LNCaP clone FGC (cell line): ENCODE results near the gene AMOTL1.

Experiments
- DNase-seq: peaks from one replicate; pipeline ENCODE4 v3.0.0-alpha.2; 2011; ENCODE audit warnings: low read depth
- H3K4me3 ChIP-seq: 2 replicates; pipeline ENCODE4 v1.5.1; 2011; ENCODE audit warnings: mild to moderate bottlenecking, low read depth, low read length, control low read depth
- TF ChIP-seq, protein P1 (sequence below): IDR thresholded peaks from 2 replicates; pipeline ENCODE4 v1.5.1; 2012; ENCODE audit warnings: mild to moderate bottlenecking; ENCODE audit not compliant: control insufficient read depth, insufficient read depth; ENCODE audit errors: extremely low read depth

AMOTL1 gene, protein sequence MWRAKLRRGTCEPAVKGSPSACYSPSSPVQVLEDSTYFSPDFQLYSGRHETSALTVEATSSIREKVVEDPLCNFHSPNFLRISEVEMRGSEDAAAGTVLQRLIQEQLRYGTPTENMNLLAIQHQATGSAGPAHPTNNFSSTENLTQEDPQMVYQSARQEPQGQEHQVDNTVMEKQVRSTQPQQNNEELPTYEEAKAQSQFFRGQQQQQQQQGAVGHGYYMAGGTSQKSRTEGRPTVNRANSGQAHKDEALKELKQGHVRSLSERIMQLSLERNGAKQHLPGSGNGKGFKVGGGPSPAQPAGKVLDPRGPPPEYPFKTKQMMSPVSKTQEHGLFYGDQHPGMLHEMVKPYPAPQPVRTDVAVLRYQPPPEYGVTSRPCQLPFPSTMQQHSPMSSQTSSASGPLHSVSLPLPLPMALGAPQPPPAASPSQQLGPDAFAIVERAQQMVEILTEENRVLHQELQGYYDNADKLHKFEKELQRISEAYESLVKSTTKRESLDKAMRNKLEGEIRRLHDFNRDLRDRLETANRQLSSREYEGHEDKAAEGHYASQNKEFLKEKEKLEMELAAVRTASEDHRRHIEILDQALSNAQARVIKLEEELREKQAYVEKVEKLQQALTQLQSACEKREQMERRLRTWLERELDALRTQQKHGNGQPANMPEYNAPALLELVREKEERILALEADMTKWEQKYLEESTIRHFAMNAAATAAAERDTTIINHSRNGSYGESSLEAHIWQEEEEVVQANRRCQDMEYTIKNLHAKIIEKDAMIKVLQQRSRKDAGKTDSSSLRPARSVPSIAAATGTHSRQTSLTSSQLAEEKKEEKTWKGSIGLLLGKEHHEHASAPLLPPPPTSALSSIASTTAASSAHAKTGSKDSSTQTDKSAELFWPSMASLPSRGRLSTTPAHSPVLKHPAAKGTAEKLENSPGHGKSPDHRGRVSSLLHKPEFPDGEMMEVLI

DNA sequence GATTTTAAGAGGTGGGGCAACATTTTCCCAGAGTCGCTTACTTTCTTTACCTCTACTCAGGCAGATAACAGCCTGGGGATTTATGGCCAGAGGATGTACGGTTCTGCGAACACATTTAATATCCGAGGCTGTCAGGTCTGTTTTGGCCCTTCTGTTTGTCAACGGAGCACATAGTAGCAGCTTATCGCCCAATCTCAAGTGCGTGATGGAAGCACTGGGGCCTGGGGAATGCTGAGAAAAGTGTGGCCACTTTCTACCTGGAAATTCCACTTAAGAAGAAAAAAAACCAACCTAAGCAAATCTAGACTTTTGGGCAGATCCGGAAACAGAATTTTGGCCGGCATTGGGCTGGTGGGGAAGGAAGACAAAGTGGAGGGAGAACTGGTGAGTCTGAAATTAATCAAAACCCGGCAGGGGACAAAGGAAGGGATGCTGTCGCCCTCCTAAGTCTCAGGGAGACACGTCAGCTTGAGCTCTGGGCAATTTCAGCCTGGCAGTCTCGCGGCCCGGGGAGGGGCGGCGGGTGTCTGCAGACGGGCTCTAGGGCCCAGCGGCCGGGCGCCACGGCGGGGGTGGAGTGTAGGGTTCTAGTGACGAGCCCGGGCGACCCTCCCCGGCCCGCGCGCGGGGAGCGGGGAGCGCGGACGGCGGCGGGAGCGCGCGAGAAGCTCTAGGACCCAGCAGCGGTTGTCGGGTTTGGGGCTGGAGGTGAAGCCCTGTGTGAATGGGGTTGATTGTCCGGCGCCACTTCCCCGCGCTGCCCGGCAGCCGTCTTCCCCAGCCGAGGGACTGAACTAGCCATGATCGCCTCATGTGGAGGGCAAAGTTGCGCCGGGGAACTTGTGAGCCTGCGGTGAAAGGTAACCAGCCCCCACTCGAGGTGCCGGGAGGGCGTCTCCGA is at the start of gene AMOTL1:
AMOTL1 (plus strand) TSS at position 656 of the 901 bp plus-strand sequence; CDS start at position 812, 156 bp downstream.
- no peak for DNase-seq
- H3K4me3 ChIP-seq, result no peak within 1 kb of the TSS
- TF ChIP-seq, protein P1, sequence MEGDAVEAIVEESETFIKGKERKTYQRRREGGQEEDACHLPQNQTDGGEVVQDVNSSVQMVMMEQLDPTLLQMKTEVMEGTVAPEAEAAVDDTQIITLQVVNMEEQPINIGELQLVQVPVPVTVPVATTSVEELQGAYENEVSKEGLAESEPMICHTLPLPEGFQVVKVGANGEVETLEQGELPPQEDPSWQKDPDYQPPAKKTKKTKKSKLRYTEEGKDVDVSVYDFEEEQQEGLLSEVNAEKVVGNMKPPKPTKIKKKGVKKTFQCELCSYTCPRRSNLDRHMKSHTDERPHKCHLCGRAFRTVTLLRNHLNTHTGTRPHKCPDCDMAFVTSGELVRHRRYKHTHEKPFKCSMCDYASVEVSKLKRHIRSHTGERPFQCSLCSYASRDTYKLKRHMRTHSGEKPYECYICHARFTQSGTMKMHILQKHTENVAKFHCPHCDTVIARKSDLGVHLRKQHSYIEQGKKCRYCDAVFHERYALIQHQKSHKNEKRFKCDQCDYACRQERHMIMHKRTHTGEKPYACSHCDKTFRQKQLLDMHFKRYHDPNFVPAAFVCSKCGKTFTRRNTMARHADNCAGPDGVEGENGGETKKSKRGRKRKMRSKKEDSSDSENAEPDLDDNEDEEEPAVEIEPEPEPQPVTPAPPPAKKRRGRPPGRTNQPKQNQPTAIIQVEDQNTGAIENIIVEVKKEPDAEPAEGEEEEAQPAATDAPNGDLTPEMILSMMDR, result no peak

DNA sequence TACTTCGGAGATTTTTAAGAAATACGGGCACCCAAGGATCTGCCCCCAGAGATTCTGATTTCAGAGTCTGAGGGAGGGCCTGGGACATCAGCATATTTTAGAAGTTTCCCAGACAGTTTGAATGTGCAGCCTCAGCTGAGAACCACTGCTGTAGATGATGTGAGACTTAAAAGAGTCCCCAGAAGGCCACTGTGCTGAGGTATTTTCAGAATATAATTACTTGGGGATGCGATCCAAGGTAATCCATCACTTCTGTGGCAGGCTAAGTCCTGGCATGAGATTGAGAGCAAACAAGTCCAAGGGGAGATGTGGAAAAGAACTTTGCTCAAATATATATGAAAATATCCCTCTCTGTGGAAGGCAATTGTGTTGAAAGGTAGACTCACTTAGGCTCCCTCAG is 48.3 kb upstream of the AMOTL1 start:
- no peak overlapping the region for H3K4me3 ChIP-seq
- DNase-seq, result no peak
- TF ChIP-seq, protein P1, result no peak

DNA sequence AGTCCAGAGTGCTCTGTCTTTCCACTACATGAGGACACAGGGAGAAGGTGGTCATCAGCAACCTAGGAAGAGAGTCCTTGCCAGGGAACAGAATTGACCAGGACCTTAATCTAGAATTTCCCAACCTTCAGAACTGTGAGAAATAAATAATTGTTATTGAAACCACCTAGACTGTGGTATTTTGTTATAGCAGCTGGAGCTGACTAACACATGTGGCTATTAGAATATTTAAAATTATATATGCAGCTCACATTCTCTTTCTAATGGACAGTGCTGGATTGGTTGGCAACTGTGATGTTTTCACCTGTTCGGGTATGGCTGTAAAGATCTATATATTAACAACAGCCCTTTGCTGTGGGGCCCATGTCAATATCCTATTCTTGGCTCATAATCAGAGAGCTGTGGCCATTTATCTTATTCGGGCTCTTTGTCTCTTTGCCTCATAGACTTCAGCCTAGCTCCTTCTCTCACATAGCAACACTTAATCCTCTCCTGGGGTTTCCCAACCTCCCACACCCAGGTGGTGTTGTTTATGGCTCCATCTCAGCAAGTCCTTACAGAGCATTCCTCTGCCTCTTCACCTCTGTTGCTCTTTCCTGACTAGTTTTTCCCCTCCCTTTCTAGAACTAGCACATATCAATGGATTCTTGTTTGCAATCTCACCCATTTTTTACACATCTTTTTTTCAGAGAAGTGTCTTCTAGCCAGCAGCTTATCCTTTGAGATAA is 46.4 kb upstream of the AMOTL1 start:
- no peak for DNase-seq
- TF ChIP-seq, protein P1, result no peak
- H3K4me3 ChIP-seq, result no peak overlapping the region

DNA sequence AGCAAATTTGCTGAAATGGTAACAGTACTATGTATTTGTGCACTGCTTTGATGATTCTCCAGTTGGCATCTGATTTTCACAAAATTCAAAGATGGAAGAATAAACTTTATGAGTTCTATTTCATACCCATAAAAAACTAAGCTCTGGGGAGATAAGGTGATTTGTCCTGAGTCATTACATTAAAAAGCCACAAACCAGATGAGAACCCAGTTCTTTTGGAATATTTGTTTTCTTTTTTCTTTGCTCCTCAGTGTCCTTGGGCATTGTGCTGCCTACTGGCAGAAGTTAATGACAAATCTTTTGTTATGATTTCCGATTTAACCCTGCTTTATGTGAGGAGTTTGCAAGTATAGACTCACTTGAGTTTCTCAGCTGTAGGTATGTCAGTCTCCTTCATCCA is 45.4 kb upstream of the AMOTL1 start:
- H3K4me3 ChIP-seq, result no peak overlapping the region
- no peak for DNase-seq
- TF ChIP-seq, protein P1, result no peak

DNA sequence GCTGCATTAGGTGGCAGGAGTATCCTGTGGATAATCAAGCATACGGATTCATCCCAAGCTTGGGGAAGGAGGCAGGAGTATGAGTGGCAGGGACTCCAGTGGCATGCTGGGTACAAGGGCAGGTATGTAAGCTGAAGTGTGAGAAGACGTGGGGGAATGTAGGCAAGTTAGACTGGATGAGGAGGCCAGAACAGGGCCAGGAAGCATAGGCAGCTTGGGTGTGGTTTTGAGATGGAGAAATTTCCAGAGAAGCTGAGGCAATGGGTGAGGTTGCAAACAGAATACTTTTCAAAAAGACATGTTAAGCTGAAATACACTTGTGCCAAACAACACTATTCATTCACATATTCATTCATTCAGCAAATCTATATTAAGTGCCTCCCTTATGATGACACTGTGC is 43.1 kb upstream of the AMOTL1 start:
- H3K4me3 ChIP-seq, result no peak overlapping the region
- no peak for DNase-seq
- TF ChIP-seq, protein P1, result no peak

DNA sequence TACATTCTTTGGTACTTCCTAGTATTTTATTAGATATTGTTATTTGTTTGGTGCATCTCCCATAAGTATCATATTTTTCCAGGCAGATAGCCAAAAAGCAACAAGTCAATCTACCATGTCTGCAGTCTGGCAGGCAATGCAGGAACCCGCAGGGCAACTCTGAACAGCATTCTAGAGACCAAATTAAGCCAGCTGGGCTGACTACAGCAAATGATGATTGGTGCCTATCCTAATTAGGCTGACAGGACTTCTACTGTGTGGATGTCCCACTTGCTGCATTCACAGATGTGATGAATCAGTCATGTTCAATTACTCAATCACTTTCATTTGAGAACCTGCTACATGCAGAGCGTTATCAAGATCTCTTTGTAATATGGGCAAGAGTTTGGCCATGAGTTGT is 40.3 kb upstream of the AMOTL1 start:
- TF ChIP-seq, protein P1, result no peak
- H3K4me3 ChIP-seq, result no peak overlapping the region
- DNase-seq, result peak; percentile 85
